NCI-H774 (cell line): ENCODE data around the gene FAM177A1.
"Not testable (repeated sequence)": the region's sequence is repeated elsewhere in the genome, so short reads cannot be mapped to it uniquely, and the experiment has no call there.

Experiments
- DNase-seq: peaks from one replicate; lab custom pipeline; 2025; lab: John Stamatoyannopoulos, UW

FAM177A1 gene

GRCh38 chr14:35061113-35061791, 15.2 kb downstream of the FAM177A1 start:
- DNase-seq = not testable (repeated sequence)

DNA sequence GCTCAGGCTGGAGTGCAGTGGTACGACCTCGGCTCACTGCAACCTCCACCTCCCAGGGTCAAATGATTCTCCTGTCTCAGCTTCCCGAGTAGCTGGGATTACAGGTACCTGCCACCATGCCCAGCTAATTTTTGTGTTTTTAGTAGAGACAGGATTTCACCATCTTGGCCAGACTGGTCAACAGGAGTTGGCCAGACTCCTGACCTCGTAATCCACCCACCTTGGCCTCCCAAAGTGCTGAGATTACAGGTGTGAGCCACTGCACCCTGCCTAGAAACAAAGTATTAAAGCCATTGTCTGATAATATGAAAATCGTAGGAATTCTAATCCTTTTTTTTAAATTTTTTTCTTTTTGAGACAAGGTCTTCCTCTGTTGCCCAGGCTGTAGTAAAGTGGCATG, 19.7 kb downstream of the FAM177A1 start:
- not testable (repeated sequence) for DNase-seq

GRCh38 chr14:35068238-35069012, 22.4 kb downstream of the FAM177A1 start:
- DNase-seq = peak; percentile 12

DNA sequence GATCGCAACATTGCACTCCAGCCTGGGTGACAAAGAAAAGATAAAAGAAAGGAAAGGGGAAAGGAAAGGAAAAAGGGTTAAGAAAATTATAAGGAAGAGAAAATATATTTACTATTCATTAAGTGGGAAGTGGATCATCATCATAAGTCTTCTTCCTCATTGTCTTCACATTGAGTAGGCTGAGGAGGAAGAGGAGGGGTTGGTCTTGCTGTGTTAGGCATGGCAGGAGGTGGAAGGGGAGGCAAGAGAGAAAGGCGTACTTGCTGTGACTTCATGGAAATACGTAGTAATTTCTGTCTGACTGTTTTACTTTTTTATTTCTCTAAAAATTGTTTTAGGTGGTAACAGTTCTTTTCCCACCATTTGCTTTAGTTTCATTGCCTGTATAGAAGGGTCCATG, 26.2 kb downstream of the FAM177A1 start:
- no peak for DNase-seq

- no peak for DNase-seq
Observed at GRCh38 chr14:35073486-35073885, 27.4 kb downstream of the FAM177A1 start.

- no peak for DNase-seq
Observed at GRCh38 chr14:35078082-35078481, 32.0 kb downstream of the FAM177A1 start.

GRCh38 chr14:35079742-35080141, 33.7 kb downstream of the FAM177A1 start:
- no peak for DNase-seq

- DNase-seq = no peak
Observed at GRCh38 chr14:35083530-35084150, 37.6 kb downstream of the FAM177A1 start.

DNA sequence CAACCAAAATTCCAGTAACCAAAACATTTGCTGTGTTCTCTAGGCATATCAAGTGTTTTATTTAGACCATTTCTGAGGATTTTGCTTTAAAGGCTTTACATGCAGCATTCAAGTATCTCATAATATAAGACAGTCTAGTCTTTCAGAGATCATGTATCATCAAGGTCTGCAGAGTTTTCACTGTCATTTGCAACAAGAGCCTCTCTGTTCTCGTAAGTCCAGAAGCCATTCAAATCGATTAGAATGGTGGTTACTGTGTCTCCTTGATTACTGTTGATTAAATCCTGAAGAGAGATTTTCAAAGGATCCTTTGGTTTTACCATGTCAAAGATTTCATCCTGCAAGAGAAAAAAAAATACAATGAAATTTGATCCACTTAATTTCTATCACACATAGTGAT, 39.4 kb downstream of the FAM177A1 start:
- DNase-seq = no peak

- no peak for DNase-seq
Observed at GRCh38 chr14:35088514-35088913, 42.4 kb downstream of the FAM177A1 start.

DNA sequence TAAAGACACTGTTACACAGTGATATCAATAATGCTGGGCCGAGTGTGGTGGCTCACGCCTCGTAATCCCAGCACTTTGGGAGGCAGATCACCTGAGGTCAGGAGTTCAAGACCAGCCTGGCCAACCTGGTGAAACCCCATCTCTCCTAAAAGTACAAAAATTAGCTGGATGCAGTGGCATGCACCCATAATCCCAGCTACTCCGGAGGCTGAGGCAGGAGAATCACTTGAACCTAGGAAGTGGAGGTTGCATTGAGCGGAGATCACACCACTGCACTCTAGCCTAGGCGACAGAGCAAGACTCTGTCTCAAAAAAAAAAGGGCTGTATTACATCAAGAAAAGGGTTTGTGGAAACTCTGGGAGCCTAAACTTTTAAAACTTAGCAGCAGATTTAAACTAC, 48.6 kb downstream of the FAM177A1 start:
- DNase-seq = not testable (repeated sequence)

DNA sequence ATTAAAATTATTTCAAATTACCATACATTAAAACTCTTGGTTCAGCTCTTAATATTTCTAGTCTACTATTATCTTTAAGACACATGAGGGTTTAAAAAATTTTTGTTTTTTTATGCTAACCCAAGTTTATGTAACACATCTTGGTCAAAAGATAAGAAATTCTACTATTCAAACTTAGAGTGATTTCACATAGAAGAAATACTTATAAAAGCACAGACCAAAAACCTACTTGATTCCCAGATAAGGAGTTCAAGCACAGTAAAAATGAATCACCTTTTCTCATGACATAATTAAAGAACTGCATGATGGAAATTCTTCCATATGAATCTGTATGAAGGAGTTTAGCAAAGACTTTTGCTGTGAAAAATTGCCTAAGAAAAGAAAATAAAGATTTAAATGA, 61.8 kb downstream of the FAM177A1 start:
- no peak for DNase-seq

GRCh38 chr14:35112641-35113040, 66.6 kb downstream of the FAM177A1 start:
- DNase-seq = no peak

DNA sequence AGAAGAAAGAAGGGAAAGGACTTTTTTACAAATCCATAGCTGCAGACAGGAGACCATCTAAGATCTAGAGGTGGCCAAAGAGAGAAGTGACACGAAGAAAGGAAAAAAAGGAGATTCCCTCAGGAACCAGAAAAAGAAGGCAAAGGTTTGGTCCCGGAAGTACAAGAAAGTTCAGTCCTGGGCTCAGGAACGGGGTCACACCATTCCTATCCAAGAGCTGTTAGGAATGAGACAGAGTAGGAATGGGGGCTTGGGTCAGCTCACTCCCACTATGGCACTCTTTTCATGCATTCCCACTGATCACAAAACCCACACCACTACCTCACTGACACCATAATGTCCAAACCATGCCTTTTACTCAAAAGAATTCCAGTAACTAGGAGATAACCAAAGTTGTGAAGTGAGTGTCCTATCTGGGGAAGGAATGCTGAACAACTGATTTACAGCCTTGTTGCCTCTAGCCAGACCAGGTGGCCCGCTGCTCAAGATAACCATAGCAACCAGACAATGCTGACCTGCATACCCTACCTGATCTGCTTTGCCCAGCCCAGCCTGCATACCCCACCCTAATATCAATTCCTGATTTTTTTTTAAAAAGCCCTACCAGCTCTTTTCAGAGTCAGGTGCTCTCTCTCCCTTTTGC, 67.4 kb downstream of the FAM177A1 start:
- DNase-seq = no peak

DNA sequence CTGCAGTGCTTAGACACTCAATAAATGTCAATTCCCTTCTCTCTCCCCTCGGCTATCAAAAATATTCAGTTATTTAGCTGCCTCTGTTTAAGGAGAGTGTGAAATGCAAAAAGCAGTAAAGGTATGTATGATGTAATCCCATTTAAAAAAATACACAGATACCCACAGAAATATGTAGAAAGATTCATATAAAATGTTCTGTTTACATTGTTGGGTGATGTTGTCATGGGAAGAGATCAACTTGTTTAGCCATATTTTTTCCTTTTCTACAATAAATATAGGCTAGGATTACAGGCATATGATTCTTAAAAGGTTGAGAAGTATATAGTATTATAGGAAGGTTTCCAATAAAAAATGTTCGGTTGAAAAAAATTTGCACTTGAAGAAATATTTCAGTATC, 68.0 kb downstream of the FAM177A1 start:
- DNase-seq = no peak

GRCh38 chr14:35116242-35116641, 70.2 kb downstream of the FAM177A1 start:
- DNase-seq = no peak

- DNase-seq = no peak
Observed at GRCh38 chr14:35117112-35117511, 71.0 kb downstream of the FAM177A1 start.

DNA sequence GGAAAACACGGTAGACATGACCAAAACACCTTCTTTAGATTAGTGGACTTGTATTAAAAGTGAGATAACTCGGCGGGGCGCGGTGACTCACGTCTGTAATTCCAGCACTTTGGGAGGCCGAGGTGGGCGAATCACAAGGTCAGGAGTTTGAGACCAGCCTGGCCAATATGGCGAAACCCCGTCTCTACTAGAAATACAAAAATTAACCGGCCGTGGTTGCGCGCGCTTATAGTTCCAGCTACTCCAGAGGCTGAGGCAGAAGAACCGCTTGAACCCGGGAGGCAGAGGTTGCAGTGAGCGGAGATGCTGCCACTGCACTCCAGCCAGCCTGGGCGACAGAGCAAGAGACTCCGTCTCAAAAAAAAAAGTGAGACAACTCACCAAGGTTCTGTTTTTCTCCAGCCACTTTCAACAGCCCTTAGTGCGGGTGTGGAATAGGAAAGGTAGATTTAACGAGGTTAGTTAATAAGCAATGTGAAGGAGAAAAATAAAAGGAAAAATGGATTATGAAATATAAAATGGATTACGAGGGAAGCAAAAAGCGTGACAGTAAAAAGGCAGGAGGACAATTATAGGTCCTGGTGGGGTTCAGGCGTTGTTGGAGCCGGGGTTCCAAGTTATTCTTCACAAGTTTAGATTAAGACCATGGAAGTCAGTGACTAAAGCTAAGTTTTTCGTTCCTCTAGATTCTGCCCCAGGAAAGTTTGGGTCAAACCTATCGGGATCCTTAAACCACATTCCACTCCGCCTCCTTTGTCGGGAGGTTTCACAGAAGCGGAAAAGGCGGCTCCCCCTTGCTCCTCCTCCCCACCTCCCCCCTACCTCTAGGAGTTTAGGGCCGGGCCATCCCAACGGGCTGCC, 75.2 kb downstream of the FAM177A1 start:
- DNase-seq = no peak

- peak; percentile 97 for DNase-seq
Observed at GRCh38 chr14:35121887-35122695, 76.0 kb downstream of the FAM177A1 start, which contains the start of the genes PPP2R3C and PRORP. TSS of gene PPP2R3C (minus strand) at chr14:35121990. CDS start at chr14:35121959, 31 bp downstream. TSS of gene PRORP (plus strand) at chr14:35122552. CDS start at chr14:35123246, 694 bp downstream.

GRCh38 chr14:35122696-35123387, 76.8 kb downstream of the FAM177A1 start:
- no peak for DNase-seq
